Left kidney (tissue), 2 donors: Measurements from ENCODE around the gene CDC34. TPM values are rescaled to one million over a fixed set of nuclear protein-coding genes. Genes with fewer than 3 reads are reported as not detected.

Experiments used
- DNase-seq: peaks from one replicate; pipeline ENCODE4 v3.0.0-alpha.2; 2013
- polyA plus RNA-seq: library from polyadenylated mRNA; unstranded; fragments of 120-200 nt; gene quantifications from one replicate; pipeline ENCODE4 v1.2.1, GENCODE V29; 2013; ENCODE audit not compliant: insufficient read length

Gene CDC34
- polyA plus RNA-seq, 1 donor = 46.2 TPM

DNA sequence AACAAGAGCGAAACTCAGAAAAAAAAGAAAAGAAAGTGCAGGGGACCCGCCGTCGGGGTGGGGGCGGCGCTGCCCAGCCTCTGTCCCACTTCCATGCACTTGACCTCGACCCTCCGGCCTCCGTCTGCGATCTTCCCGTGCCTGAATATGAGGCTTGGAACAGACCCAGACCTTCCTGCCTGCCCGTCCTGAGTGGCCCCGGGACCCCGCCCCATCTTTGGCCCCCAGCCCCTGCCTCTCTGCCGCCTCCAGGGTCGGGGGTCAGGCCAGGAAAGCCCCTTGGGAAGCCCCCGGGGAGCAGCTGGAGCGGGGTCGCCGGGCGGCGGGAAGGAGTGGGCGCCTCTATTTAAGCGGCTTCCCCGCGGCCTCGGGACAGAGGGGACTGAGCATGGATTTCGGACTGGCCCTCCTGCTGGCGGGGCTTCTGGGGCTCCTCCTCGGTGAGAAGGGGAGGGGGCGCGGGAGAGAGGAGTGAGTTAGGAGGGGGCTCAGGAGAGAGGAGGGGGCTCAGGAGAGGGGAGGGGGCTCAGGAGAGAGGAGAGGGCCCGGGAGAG, 35.4 kb upstream of the CDC34 start, which contains the start of gene MADCAM1:
Gene MADCAM1, plus strand, starts transcription at position 375 of the 554 bp plus-strand sequence. Its CDS starts 14 bp downstream, at position 389.
- no peak for DNase-seq

DNA sequence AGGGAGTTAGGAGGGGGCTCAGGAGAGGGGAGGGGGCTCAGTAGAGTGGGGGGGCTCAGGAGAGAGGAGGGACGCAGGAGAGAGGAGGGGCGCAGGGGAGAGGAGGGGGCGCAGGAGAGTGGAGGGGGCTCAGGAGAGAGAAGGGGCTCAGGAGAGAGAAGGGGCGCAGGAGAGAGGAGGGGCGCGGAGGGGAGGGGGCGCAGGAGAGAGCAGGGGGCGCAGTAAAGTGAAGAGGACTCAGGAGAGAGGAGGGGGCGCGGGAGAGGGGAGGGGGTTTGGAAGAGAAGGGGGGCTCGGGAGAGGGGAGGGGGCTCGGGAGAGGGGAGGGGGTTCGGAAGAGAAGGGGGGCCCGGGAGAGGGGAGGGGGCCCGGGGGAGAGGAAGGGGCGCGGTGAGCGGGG, 34.6 kb upstream of the CDC34 start:
- DNase-seq = no peak

- DNase-seq = no peak
Observed at GRCh38 chr19:497491-497868, 34.1 kb upstream of the CDC34 start.

- DNase-seq = no peak
Observed at GRCh38 chr19:497869-498510, 33.6 kb upstream of the CDC34 start.

DNA sequence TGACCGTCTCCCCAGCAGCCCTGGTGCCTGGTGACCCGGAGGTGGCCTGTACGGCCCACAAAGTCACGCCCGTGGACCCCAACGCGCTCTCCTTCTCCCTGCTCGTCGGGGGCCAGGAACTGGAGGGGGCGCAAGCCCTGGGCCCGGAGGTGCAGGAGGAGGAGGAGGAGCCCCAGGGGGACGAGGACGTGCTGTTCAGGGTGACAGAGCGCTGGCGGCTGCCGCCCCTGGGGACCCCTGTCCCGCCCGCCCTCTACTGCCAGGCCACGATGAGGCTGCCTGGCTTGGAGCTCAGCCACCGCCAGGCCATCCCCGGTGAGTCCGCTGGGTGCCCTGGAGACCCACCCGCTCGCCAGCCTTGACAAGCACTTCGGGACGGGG, 33.1 kb upstream of the CDC34 start:
- DNase-seq = no peak

DNA sequence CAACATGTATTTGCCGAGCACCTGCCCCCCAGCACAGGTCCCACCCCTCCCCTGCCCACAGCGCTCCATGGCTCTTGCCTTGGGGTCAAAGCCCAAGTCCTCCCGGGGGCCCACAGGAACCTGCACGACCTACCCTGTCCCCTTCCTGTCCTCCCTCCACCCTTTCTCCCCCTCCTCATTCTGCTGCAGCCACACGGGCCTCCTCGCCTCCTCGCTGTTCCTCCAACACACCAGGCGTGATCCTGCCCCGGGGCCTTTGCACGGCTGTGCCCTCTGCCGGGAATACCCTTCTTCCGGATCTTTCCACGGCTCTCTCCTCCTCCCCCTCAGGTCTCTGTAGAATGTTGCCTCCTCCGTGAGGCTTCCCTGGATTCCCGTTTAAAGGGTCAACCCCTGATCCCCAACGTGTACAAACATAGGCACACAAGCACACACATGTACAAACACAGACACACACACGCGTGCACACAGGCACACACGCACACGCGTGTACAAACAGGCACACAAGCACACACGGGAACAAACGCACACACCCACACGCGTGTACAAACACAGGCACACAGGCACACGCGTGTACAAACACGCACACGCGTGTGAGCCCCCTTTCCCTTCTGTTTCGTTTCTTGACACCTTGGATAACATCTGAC, 32.5 kb upstream of the CDC34 start:
- DNase-seq = no peak

- DNase-seq = no peak
Observed at GRCh38 chr19:501646-502045, 29.9 kb upstream of the CDC34 start.

GRCh38 chr19:504616-505015, 26.9 kb upstream of the CDC34 start:
- no peak for DNase-seq

GRCh38 chr19:506404-507285, 24.9 kb upstream of the CDC34 start:
- peak; percentile 100 for DNase-seq

GRCh38 chr19:507286-508203, 24.0 kb upstream of the CDC34 start, which contains the start of gene TPGS1:
Gene TPGS1, plus strand, starts transcription at chr19:507497. Its CDS starts 10 bp downstream, at chr19:507507.
- no peak for DNase-seq

DNA sequence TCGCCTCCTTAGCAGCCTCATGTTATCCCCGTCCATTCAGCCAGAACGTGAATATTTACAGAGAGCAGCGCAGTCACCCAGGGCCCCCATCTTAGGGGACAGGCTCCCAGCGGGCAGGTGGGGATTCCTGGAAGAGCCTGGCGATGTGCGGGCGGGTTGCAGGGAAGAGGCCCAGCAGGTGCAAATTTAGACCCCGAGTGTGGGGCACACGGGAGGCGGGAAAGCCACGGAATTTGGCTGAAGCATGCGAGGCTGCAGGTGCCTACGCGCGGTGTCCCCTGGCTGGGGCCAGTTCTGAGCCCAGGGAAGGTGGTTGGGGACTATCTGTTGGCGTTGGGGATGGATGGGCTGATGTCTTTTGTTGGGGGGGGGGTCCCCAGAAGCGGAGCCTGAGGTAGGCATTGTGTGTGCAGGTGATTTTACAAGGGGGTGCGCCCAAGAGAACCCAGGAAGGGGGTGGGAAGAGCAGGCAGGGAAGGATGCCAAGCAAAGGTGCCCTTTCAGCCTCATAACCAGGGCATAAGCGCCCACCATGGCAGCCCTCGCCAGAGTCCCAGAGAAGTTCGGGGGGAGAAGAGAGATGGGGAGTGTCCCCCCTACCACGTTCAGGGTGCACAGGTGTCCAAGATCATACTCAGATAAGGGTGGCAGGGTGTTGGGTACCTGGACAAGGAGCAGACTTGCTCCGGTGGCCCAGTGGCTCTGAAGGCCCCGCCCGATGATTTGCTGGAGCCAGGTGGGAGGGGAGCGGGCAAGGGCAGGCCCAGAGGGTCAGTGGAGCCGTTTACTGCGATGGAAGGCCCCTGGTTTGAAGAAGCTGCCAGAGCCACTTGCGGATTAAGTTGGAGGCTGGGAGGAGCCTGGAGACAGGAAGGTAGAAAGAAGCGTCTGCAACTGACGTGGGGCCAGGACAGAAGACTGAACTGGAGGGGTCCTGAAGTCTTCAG, 23.1 kb upstream of the CDC34 start:
- DNase-seq = no peak

GRCh38 chr19:510606-511100, 20.9 kb upstream of the CDC34 start:
- peak; percentile 75 for DNase-seq

DNA sequence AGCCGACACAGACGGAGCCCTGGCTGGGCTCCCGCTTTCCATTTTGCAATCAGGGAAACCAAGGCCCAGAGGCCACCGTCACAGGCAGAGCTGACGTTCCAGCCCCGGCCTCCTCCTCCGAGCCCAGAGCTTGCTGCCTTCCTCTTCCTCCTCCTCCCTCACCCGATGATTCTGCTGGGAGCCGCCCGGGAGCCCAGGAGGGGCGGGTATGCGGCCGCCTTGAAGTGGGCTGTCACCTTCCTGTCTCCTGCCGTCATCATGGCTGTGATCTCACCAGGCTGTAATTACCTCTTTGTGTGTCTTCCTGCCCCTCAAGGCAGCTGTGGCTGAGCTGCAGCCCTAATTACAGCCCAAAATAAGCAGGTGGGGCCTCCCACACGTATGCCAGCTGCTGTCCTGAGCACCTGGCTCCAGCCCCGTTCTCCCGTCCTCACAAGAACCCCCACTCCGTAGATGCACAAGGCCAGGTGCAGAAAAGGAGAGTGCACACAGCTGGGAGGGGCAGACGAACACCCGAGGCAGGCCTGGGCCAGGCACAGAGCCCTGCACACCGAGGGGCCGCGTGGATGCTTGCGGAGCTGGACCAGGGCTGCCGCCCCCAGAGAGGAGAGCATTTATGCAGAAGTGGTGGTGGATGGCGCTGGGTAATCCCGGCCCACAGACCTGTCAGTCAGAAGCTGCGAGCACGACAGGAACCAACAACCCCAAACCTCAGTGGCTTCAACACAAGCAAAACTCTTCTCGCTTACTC, 20.3 kb upstream of the CDC34 start:
- no peak for DNase-seq

GRCh38 chr19:512547-513365, 18.8 kb upstream of the CDC34 start:
- no peak for DNase-seq

DNA sequence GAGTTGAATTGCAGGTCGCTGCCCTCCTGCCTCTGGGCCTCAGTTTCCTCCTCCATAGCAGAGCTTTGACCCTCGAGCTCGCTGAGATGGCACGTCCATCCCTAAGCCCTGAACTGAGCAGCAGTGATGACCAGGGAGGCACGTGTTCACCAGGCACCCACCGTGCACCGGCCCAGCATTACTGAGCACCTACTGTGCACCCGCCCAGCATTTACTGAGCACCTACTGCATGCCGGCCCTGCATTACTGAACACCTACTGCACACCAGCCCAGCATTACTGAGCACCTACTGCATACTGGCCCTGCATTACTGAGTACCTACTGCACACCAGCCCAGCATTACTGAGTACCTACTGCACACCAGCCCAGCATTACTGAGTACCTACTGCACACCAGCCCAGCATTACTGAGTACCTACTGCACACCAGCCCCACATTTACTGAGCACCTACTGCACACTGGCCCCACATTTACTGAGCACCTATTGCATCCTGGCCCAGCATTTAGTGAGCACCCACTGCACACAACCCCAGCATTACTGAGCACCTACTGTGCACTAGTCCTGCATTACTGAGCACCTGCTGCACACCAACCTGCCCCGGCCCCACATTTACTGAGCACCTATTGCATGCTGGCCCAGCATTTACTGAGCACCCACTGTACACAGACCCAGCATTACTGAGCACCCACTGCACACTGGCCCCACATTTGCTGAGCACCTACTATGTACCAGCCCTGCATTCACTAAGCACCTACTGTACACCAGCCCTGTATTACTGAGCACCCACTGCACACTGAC, 18.0 kb upstream of the CDC34 start:
- no peak for DNase-seq

GRCh38 chr19:514166-514663, 17.3 kb upstream of the CDC34 start:
- no peak for DNase-seq
